Stimulated activated CD4-positive, alpha-beta T cell treated with anti-CD3 and anti-CD28 coated beads, Interleukin-4, amount 100 ng/mL, for 1 hour (primary cell): ENCODE data around the gene CDK8.
"Not testable (repeated sequence)": the region's sequence is repeated elsewhere in the genome, so short reads cannot be mapped to it uniquely, and the experiment has no call there.

Experiments used
- DNase-seq: peaks from one replicate; pipeline ENCODE4 v3.0.0-alpha.2; 2020

CDK8 gene

GRCh38 chr13:26253787-26254582, at the start of gene CDK8:
Gene CDK8, plus strand, starts transcription at chr13:26254129. Its CDS starts 513 bp downstream, at chr13:26254642.
- peak; percentile 89 for DNase-seq

DNA sequence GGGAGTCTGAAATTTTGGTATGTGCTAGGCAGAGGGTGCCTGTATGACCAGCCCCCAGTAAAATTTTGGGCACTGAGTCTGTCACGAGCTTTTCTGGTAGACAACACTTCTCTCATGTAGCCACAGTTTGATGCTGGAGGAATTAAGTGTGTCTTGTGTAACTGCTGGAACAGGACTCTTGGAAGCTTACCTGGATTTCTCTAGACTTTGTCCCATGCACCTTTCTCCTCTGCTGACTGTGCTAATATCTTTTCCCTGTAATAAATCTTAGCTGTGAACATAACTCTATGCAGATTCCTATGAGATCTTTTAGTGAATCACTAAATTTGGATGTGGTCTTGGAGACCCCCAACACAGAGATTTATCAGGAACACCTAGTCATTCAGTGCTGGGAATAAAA, 45.6 kb upstream of the CDK8 start:
- DNase-seq = no peak

GRCh38 chr13:26213345-26213744, 40.6 kb upstream of the CDK8 start:
- no peak for DNase-seq

DNA sequence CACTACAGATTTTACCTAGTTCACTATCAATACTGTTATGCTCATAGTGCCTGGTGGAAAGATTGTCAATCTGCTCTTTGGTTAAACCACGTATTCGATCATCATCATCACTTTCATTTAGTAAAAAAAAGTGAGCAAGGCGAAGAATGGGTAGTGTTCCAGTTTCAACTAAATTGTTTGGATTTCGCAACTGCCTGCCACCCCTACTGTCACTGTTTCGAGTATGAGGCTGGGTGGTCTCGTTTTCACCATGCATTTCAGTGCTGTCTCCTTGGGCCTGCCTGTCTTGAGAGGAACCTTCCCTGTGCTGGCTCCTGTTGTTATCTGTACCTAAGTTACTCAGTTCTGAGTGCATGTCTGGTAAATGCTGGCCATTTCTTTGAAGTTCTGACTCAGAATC, 39.9 kb upstream of the CDK8 start:
- no peak for DNase-seq

- DNase-seq = no peak
Observed at GRCh38 chr13:26216042-26216441, 37.9 kb upstream of the CDK8 start.

GRCh38 chr13:26219726-26220125, 34.2 kb upstream of the CDK8 start:
- no peak for DNase-seq

DNA sequence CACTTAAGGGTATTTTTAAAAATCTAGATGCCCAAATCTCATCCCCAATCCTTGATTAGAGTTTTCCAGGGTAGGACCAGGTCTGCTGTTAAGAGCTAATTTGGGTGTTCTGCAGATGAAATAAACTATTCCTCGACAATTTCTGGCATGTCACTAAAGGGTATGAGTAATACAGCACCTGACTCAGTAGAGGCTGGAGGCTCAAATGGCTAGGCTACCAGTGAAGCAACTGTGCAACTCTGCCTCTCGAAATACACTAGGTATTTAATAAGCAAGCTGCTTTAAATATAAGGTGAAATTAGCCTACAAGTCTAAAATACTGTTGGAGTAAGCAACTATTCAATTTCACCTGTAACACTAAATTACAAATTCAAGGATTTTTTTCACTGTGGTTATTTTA, 33.4 kb upstream of the CDK8 start:
- no peak for DNase-seq

DNA sequence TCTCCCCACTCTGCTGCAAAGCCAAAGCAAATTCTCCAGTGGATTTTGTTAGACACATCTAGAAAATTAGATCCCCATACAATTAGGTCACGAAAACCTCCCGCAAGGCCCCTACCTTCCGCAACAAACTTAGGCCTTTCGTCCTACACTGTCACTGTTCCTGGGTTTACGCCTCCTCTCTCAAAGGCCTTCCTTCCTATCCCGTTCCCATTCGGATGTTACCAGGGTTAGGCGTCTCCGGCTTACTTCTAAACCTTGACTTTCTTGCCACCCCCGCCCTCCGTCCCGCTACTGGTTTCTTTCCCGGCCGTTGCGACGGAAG, 32.6 kb upstream of the CDK8 start:
- no peak for DNase-seq

GRCh38 chr13:26221721-26222519, 32.0 kb upstream of the CDK8 start, which contains the start of gene RNF6:
Gene RNF6, minus strand, starts transcription at chr13:26222314. Its CDS starts 2,665 bp downstream, at chr13:26219649.
- DNase-seq = peak; percentile 82

GRCh38 chr13:26222520-26223046, 31.3 kb upstream of the CDK8 start:
- DNase-seq = no peak

- DNase-seq = no peak
Observed at GRCh38 chr13:26225896-26226617, 27.9 kb upstream of the CDK8 start.

DNA sequence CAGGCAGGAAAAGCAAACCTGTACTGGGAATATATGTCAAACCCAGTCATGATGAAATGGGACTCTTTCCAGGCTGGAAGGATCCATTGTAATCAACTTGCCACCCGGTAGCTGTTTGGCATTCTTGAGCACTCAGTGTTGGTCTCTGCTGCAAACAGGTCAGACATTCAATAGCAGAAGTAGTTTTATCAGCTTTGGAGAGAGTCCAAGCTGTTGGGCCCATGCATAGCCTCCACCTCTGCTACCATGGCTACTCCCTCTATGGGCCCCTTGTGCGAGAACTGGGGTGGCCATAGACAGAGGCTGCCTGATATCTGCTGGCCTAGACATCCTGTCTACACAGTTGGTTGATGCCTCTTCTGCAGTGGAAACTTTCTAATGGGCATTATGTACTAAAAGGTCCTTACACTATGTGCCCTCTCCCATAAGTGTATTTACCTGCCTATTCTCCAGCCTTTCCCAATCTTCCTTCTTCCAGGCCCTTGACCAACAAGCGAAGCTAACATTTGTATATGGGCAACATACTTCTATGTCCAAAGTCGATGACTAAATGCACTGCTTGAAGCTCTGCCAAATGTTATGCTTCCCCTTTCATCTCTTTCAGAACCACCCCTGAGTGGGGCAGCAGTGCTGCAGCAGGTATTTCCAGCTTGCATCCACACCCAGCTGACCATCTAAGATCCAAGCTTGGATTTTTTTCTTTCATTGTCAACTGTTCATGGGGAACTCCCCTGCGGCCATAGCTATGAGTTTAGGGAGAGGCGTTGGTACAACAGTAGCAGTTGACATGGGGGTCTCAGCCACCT, 26.6 kb upstream of the CDK8 start:
- no peak for DNase-seq

GRCh38 chr13:26228096-26228495, 25.8 kb upstream of the CDK8 start:
- DNase-seq = no peak

DNA sequence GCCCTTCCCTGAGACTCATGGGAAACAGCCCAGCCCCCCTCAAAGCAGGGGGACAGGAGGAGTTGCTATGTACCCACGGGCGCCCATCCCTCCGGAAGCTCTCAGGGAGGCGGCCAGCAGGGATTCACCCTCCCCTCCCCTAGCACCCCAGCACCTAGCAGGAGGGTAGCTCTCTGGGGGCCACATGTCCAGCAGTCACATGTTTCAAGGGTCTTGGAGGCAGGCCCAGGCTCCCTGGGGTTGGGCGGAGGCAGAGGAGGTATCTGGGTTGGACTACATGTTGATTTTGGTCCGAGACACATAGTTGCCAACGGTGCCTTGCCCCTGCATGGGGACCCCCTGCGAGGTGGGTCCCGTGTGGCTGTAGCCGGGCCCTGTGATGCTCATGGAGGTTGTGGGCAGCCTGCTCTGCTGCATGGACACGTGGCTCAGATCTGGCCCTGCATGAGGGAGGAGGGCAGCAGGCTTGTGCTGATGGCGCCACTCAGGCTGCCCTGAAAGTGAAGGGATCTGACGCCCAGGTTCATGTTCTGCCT, 24.8 kb upstream of the CDK8 start:
- no peak for DNase-seq

GRCh38 chr13:26230703-26231102, 23.2 kb upstream of the CDK8 start:
- DNase-seq = no peak

GRCh38 chr13:26236296-26236695, 17.6 kb upstream of the CDK8 start:
- no peak for DNase-seq

GRCh38 chr13:26246154-26246553, 7.8 kb upstream of the CDK8 start:
- DNase-seq = no peak

DNA sequence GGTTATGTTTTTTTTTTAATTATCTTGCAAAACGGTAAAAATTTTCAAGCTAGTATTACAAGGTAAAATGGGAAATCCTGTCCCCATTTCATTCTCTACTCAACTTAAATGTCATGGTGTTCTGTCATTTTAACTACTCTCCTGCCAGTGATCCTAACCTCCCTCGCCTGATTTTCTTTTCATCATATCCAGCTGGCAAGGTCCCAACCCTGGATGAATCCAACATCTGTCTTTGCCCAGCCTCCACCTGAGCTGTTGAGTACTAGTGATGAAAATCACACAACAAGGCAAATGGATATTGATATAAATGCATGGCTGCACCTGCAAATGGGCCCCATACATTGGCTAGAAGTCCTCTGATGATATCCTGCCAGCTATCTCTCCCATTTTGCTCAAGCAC, 6.9 kb upstream of the CDK8 start:
- DNase-seq = no peak

GRCh38 chr13:26247608-26248007, 6.3 kb upstream of the CDK8 start:
- DNase-seq = no peak

- no peak for DNase-seq
Observed at GRCh38 chr13:26249551-26249950, 4.4 kb upstream of the CDK8 start.

GRCh38 chr13:26252006-26252405, 1.9 kb upstream of the CDK8 start:
- not testable (repeated sequence) for DNase-seq

GRCh38 chr13:26253262-26253786, 605 bp upstream of the CDK8 start:
- no peak for DNase-seq
